CD4-positive, alpha-beta T cell treated with Interleukin-6 for 4 hours (primary cell): Measurements from ENCODE around the gene PIGR.

Source experiments
- DNase-seq: peaks from one replicate; pipeline ENCODE4 v3.0.0-alpha.2; 2020; ENCODE audit warnings: mixed read lengths

The PIGR gene, protein sequence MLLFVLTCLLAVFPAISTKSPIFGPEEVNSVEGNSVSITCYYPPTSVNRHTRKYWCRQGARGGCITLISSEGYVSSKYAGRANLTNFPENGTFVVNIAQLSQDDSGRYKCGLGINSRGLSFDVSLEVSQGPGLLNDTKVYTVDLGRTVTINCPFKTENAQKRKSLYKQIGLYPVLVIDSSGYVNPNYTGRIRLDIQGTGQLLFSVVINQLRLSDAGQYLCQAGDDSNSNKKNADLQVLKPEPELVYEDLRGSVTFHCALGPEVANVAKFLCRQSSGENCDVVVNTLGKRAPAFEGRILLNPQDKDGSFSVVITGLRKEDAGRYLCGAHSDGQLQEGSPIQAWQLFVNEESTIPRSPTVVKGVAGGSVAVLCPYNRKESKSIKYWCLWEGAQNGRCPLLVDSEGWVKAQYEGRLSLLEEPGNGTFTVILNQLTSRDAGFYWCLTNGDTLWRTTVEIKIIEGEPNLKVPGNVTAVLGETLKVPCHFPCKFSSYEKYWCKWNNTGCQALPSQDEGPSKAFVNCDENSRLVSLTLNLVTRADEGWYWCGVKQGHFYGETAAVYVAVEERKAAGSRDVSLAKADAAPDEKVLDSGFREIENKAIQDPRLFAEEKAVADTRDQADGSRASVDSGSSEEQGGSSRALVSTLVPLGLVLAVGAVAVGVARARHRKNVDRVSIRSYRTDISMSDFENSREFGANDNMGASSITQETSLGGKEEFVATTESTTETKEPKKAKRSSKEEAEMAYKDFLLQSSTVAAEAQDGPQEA

GRCh38 chr1:206946261-206946660, at the start of gene PIGR:
Gene PIGR, minus strand, starts transcription at chr1:206946466. Its CDS starts 5,935 bp downstream, at chr1:206940531.
- no peak for DNase-seq

- DNase-seq = no peak
Observed at GRCh38 chr1:206992790-206993189, 46.5 kb upstream of the PIGR start.

- no peak for DNase-seq
Observed at GRCh38 chr1:206987873-206988272, 41.6 kb upstream of the PIGR start.

DNA sequence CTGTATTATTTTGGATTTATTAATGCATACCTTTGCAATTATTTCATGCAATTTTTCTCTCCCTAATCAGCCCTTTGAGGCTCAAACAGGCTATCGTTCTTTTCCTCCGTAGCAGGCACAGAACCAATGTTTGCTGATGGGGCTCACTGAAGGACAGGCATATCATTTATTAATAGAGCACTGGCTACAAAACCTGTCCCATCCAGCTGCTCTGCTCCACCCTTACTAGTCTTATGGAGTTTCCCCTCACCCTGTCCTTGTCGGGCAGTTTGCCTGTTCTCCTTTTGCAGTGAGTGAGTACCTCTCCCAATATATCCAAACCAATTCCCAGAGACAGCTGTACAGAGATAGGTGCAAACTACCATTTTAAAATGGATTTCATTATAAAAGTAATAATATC, 40.6 kb upstream of the PIGR start:
- DNase-seq = no peak

DNA sequence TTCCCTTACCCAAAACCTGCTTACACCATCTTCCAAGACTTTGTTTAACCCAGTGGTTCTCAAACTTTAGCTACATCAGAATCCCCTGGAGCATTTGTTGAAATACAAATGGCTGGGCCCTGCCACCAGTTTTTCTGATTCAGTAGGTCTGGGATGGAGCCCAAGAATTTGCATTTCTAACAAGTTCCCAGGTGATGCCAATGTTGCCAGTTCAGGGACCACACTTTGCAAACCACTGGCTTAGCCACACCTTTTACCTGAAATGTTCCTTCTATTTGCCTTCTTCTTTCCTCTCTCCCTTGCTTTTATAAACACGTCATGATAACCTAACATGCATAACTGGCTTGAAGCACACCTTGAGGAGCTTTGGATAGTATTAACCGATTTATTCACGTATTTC, 40.1 kb upstream of the PIGR start:
- no peak for DNase-seq

DNA sequence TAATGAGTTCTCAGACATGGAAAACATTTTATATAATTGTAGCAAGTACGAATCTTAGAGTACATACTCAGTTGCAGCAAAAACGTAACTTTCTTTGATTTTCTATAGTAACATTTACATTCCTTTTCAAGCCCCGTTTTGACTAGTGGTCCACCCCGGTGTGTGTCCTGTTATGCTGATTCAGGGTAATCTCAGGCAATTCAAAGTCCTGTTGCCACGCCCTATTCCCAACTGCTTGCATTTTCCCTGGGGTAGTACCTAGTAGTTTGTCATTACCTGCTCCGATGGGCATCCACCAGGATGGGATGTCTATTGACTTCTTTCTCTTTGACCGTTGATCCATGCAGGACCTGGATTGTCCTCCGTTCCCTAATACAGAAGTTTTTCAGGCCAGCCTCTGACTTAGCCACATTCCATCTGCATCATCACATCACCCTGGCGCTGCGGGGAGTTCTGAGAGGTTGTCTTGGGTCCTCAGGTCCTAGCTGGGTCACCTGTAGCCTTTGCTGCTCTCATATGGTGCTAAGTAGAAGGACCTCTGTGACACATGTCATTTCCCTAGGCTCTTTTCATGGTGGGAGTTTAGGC, 39.0 kb upstream of the PIGR start:
- no peak for DNase-seq

- peak; percentile 70 for DNase-seq
Observed at GRCh38 chr1:206982216-206982615, 36.0 kb upstream of the PIGR start.

DNA sequence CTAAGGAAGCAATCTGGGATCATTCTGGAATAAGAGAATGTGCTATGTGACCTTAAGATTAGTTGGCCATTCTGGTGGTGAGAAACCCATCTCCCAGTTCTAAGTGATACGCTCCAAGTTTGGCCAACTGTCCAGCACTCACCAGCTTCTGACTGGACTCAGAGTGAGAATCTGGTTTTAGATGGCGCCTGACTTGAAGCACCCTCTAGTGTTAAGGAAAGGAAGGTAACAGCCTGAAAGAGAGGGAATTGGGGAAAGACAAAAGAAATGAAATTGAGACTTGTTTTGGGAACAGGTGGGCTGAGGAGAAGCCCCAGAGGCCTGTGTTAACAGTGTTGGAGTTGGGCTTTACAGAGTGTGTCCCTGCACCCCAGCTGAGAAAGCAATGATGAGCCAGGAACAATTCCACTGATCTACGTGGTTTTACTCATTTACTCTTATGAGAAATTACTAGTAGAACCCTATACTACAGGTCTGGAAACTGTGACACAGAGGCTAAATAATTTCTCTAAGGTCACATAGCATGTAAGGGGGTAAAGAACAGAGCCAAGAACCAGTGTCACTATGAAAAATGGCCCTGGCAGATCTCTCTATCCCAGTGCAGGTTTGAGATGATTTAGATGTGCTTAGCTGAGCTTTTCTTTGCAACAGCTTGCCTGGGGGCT, 33.2 kb upstream of the PIGR start:
- no peak for DNase-seq

GRCh38 chr1:206978259-206978658, 32.0 kb upstream of the PIGR start:
- DNase-seq = no peak

- no peak for DNase-seq
Observed at GRCh38 chr1:206975306-206975705, 29.0 kb upstream of the PIGR start.

DNA sequence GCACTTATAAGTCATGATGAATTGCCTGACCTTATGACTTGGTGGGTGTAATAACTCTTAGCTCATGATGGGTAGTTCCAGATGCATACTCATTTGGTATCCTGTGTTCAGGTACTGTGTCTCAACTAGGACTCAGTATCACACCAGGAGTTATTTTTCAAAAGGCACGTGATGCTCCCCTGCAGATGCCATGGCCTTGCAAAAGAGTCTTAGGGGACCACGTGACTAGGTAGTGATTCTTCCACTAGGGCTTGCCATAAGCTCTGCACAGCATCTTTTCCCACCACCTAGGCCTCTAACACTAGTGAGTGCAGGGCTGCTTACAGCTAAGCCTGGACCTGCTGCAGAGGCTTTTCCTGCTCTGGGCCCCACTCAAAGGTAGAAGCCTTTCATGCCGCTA, 27.9 kb upstream of the PIGR start:
- no peak for DNase-seq

DNA sequence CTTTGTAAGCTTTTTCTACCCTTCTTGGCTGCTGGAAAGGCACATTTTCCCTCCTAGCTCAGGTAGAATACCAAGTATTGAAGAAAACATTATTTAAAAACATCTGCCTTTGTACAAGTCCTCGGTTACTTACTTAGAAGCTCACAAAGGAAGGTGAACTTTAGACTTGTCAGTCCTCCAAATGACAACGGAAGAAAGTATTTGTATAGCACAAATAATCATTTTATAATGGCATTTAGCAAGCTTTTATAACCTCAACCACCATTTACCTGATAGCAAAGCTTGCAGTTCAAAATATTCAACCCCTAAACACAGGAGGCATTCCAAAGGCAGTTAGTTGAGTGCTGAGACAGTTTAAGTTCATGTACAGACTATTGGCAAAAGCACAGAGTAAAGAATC, 26.5 kb upstream of the PIGR start:
- DNase-seq = no peak

- no peak for DNase-seq
Observed at GRCh38 chr1:206971029-206971655, 24.9 kb upstream of the PIGR start.

DNA sequence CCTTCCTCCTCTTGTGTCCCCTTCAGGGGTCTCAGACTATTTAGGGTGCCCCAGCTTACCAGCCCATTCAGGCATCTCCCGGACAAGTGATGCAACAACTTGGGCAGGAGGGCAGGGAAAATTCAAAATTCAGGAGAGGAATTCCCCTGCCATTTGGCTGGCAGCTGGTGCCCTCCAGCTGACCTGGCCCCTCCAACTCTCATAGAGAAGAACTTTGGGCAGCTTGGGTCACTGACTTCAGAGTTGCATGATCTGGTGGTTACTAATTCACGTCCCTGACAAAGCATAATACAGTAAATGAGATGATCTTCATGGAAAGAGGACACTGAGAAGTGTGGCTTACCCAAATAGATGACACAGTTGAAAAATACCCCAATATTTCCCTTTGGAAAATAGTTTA, 24.2 kb upstream of the PIGR start, which contains the start of gene FCAMR:
Gene FCAMR, minus strand, starts transcription at position 15 of the 400 bp plus-strand sequence. CDS start 335 bp downstream, outside the sequence.
- DNase-seq = no peak

- no peak for DNase-seq
Observed at GRCh38 chr1:206969090-206969489, 22.8 kb upstream of the PIGR start.

DNA sequence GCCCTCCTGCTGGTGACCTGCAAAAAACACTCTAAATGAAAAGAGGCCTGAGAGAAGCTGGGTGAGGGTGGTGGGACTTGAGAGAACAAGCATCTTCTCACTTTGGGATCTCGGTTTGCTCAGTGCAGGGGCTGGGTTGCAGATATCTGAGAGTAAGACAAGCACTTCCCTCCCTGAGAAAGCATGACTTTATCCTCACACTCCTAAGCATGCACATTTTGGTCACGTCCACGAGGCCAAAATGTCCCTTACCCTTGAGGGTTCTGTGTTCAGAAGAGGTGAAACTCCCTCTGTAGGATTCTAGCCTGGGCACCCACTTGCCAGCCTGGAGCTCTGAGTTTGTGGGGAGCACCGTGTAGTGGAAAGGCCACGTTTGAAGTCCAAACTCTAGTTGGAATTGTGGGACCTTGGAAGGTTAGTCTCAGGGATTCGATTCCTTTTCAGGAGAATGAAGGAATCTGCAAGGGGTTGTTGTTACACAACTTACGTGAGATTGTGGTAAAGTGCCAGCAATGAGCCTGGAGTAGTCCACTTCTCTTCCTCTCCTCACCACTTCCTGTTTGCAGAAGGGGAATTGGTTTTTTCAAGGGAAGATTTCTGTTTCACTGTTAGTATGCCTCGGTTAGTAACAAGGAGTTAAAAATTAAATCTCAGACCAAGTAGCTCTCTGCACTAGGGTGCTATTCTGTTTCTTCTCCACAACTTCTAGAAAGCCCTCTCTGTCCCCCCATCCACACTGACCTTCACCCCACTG, 21.0 kb upstream of the PIGR start:
- peak; percentile 11 for DNase-seq

- no peak for DNase-seq
Observed at GRCh38 chr1:206965781-206966180, 19.5 kb upstream of the PIGR start.

DNA sequence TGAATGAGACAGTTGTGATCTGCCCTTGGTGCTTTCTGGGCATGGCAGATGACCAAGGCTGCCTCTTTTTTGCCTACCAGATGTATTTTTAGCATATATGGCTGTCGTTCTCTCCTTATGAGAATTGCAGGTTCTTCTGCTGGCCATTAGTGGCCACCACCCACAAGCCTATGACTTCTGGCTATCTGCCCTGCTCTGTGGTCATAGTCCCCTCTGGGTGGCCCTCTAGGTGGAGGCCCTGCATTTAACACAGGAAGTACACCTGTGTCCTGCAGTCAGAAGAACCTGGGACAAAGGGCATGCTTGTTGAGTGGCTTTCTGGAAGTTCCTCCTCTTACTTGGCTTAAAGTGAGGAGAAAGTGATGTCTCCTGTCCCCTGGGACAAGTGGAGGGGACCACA, 17.5 kb upstream of the PIGR start:
- no peak for DNase-seq

- DNase-seq = no peak
Observed at GRCh38 chr1:206963119-206963712, 16.9 kb upstream of the PIGR start.

DNA sequence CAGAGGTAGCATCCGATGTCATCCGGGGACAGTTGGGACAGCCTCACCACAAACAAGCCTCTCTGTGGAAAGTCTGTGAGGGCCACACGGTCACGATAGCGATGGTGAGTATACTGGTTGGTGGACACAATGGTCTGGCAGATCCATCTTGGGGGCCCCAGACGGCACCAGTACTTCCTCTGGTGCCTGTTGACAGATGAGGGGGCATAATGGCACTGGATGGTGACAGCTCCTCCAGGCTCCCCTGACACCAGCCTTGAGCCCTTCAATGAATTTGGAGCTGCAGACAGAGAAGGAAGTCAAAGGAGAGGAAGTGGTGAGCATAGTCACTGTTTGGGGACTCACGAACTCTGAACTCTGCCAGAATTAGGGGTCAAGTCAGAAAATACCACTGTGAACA, 16.0 kb upstream of the PIGR start:
- DNase-seq = peak; percentile 13

- DNase-seq = no peak
Observed at GRCh38 chr1:206961668-206962067, 15.4 kb upstream of the PIGR start.
